Adrenal gland (tissue), 12 donors: ENCODE data around the gene DUSP22. TPM values are rescaled to one million over a fixed set of nuclear protein-coding genes. Genes with fewer than 3 reads are reported as not detected.

Experiments
- DNase-seq, 7 donors: peaks; one replicate each; pipeline ENCODE4 v3.0.0-alpha.2; 2019 to 2020
- H3K27ac ChIP-seq, 5 donors: fragments of 200-600 bp; sonication (generic) in 4 of 5; 1 replicate in 3 of 5; 2 replicates in 2 of 5; pipeline versions ENCODE4 v1.5.1 to v1.8.0; 2016 to 2020; ENCODE audit warnings: mild to moderate bottlenecking in 1 of 5
- H3K27me3 ChIP-seq: fragments of 200-600 bp; 2 replicates; pipeline ENCODE4 v1.8.0; 2021
- H3K36me3 ChIP-seq, 2 donors: fragments of 200-600 bp; replicated peaks in 1 of 2; 1 replicate in 1 of 2; 2 replicates in 1 of 2; pipeline versions ENCODE4 v1.5.1 to v1.8.0; 2018 to 2022
- H3K4me1 ChIP-seq, 2 donors: fragments of 200-600 bp; replicated peaks in 1 of 2; 1 replicate in 1 of 2; 2 replicates in 1 of 2; pipeline versions ENCODE4 v1.5.1 to v1.8.0; 2018 to 2021
- H3K4me3 ChIP-seq, 4 donors: fragments of 200-600 bp; sonication (generic) in 3 of 4; one replicate each; pipeline ENCODE4 v1.5.1; 2016 to 2018
- H3K9me3 ChIP-seq, 3 donors: fragments of 200-600 bp; sonication (generic) in 1 of 3; replicated peaks in 1 of 3; 1 replicate in 2 of 3; 2 replicates in 1 of 3; pipeline versions ENCODE4 v1.5.1 to v1.8.0; 2016 to 2021
- CTCF ChIP-seq, 6 experiments: fragments of 450-650 bp in 4 of 6; fragments of 200-600 bp in 2 of 6; sonication (generic) in 1 of 6; IDR thresholded peaks; 1 replicate in 5 of 6; 2 replicates in 1 of 6; pipeline versions ENCODE4 v1.5.1 to v1.8.0; 2016 to 2021; ENCODE audit warnings: antibody characterized with exemption in 6 of 6, mild to moderate bottlenecking in 2 of 6, moderate library complexity in 1 of 6
- POLR2A ChIP-seq, 2 donors: fragments of 450-650 bp; IDR thresholded peaks; one replicate each; pipeline ENCODE4 v1.6.1; 2017; ENCODE audit warnings: antibody characterized with exemption in 2 of 2, mild to moderate bottlenecking in 2 of 2, moderate library complexity in 1 of 2
- WGBS, 4 donors: extraction: QIAGEN DNeasy Blood & Tissue Kit in 2 of 4; methylation state at CpG; one replicate each; pipeline versions ENCODE4 v1.1.5 to v1.1.7; 2013 to 2017; 5-methylcytosine and 5-hydroxymethylcytosine counted together
- intact Hi-C, 2 donors: fragments of 100-400 bp; cut with DNase I; formaldehyde crosslinking; loops; one replicate each; pipeline versions ENCODE4 v1.14.1 to v1.15.0; 2022 to 2023
- polyA plus RNA-seq, 3 donors: library from polyadenylated mRNA; stranded (reverse); fragments of 200-250 nt in 2 of 3; fragments of 350-450 nt in 1 of 3; fragmentation: Illumina TruSeq in 1 of 3; extraction: RNeasy Lipid Tissue Mini Kit (QIAGEN cat#74804) in 1 of 3; gene quantifications; one replicate each; pipeline ENCODE4 v1.2.3, GENCODE V29; 2013 to 2014
- total RNA-seq, 9 donors: library from RNA; depleted of rRNA in 4 of 9; stranded (reverse); fragments of >200 nt in 4 of 9; fragments of 120-200 nt in 1 of 9; fragmentation: NEBNext Ultra II Directional in 1 of 9; extraction: Animal tissue kit (Norgen Biotek cat#: 25700) in 1 of 9; gene quantifications; one replicate each; pipeline versions ENCODE4 v1.1.0 to v1.2.4, GENCODE V29; 2013 to 2023
- donor health status: healthy with polysubstance abuse.
- donor health status: Bipolar disorder and iron deficiency.
- donor health status: DM: yes; HTN: yes; CAD: no.
- donor health status: DM: no; HTN: no; CAD: no.
- donor health status: DM: no; HTN: no; CAD: no.
- donor health status: DM: yes; HTN: yes; CAD: no.

The DUSP22 gene
- total and polyA plus RNA-seq, 12 donors = 16.7 to 39.3 (median 25.9) TPM

DNA sequence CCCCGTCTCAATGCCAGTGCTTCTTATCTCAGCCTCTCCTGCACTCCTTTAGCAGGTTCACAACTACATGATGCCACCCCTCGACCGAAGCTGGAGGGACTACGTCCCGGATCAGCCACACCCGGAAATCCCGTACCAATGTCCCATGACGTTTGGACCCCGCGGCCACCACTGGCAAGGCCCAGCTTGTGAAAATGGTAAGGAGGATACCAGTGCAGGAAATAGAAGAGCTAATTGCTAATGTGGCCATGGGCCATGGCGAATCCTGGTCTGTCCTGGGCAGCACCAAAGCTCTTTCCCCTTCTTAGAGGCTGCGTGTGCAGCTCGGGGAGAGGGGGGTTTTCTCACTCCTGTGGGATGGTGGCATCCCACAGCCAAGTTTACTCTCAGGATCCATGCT, 104.8 kb downstream of the DUSP22 start:
- 78 to 86% (median 84%) methylated on average over 12 to 13 of the region's 13 CpGs for WGBS, 4 donors
- H3K36me3 ChIP-seq = no peaks in the 10 kb centered on the region
- H3K4me1 ChIP-seq = peaks cover 6 to 17% of the 10 kb centered on the region in 2 donors
- no peaks in the 10 kb centered on the region for H3K9me3 ChIP-seq
- H3K4me3 ChIP-seq = no peak overlapping the region
- H3K27me3 ChIP-seq = peaks cover 24% of the 10 kb centered on the region
- intact Hi-C loops = no loop called here
- H3K27ac ChIP-seq = no peak overlapping the region
- TF ChIP-seq POLR2A (IDR thresholded peaks at IDR 0.05) (no peak), CTCF (IDR thresholded peaks at IDR 0.05) (no peak)
- DNase-seq = no peak

GRCh38 chr6:397604-398003, 105.3 kb downstream of the DUSP22 start:
- TF ChIP-seq CTCF (IDR thresholded peaks at IDR 0.05) = no peak
- TF ChIP-seq POLR2A (IDR thresholded peaks at IDR 0.05) = no peak
- no peak for DNase-seq
- Histone ChIP-seq H3K4me3 (no peak overlapping the region), H3K4me1 (peaks cover 2 to 12% of the 10 kb centered on the region in 2 donors), H3K9me3 (no peaks in the 10 kb centered on the region), H3K36me3 (no peaks in the 10 kb centered on the region), H3K27ac (no peak overlapping the region), H3K27me3 (peaks cover 19% of the 10 kb centered on the region)
- WGBS, 4 donors = 64 to 76% (median 72%) methylated on average over 5 of the region's 5 CpGs
- intact Hi-C loops = no loop called here

DNA sequence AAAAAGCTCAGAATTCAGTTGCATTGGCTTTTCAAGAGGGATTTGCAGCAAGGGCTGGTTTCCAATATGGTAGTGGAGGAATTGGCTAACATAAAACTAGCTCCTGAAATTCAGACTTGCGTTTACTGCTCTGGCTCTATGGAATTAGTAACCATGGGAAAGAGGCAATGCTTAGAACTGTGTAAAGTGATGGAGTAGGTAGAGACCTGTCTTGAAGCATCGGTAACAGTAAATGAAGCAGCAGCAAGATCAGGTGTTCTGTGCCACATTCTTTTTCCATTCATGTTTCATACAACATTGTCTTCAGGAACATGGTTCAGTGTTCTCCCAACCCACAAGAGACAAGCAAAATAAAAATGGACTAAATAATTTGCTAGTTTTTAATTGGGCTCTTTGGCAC, 105.8 kb downstream of the DUSP22 start:
- WGBS, 4 donors = 81 to 90% (median 86%) methylated on average over 2 of the region's 2 CpGs
- TF ChIP-seq POLR2A (IDR thresholded peaks at IDR 0.05) = no peak
- no peak for TF ChIP-seq CTCF (IDR thresholded peaks at IDR 0.05)
- no peak overlapping the region for H3K27ac ChIP-seq
- no peaks in the 10 kb centered on the region for H3K36me3 ChIP-seq
- intact Hi-C loops = no loop called here
- peaks cover 0 to 7% of the 10 kb centered on the region in 2 donors for H3K4me1 ChIP-seq
- no peak for DNase-seq
- H3K27me3 ChIP-seq = peaks cover 14% of the 10 kb centered on the region
- H3K4me3 ChIP-seq = no peak overlapping the region
- H3K9me3 ChIP-seq = no peaks in the 10 kb centered on the region

DNA sequence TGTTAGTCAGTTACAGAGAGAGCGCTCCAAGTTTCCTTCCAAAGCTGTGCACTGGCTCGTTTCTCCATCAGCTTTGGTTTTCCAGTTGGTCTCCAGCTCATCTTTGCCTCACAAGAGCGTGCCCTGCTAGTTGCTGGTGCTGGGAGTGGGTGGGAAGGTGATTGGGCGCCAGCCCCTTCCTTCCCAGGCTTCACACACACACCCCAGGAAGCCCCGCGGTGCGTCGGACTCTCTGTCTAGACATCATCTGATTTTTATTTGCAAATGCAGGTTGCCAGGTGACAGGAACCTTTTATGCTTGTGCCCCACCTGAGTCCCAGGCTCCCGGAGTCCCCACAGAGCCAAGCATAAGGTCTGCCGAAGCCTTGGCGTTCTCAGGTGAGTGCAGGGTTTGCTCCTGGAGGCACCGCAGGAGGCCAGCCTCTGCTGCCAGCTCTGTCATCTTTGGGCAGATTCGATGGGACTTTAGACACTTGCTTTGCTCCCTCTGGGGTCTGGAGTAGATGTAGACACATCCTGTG, 106.3 kb downstream of the DUSP22 start:
- WGBS, 4 donors = 77 to 84% (median 81%) methylated on average over 10 to 13 of the region's 13 CpGs

More for the DNA sequence above, 106.3 kb downstream of the DUSP22 start:
- Histone ChIP-seq H3K27me3 (peaks cover 8% of the 10 kb centered on the region), H3K27ac (no peak overlapping the region), H3K36me3 (no peaks in the 10 kb centered on the region), H3K4me1 (peaks cover 0 to 2% of the 10 kb centered on the region in 2 donors), H3K4me3 (no peak overlapping the region), H3K9me3 (no peaks in the 10 kb centered on the region)
- no peak for DNase-seq
- TF ChIP-seq CTCF (IDR thresholded peaks at IDR 0.05) = no peak
- TF ChIP-seq POLR2A (IDR thresholded peaks at IDR 0.05) = no peak
- intact Hi-C loops = no loop called here
